HepG2 (cell line): Measurements from ENCODE around the gene CLPTM1. TPM values are rescaled to one million over a fixed set of nuclear protein-coding genes. Genes with fewer than 3 reads are reported as not detected.

Source experiments
- ELF4 ChIP-seq: sonication (generic); formaldehyde crosslinking; IDR thresholded peaks from 2 replicates; pipeline ENCODE4 v1.5.0; 2020; ENCODE audit warnings: missing genetic modification reagents, mild to moderate bottlenecking, moderate library complexity, borderline replicate concordance
- NR2C2 ChIP-seq: sonication (generic); formaldehyde crosslinking; IDR thresholded peaks from 2 replicates; pipeline ENCODE4 v1.4.0; 2020; ENCODE audit warnings: missing genetic modification reagents, mild to moderate bottlenecking, moderate library complexity, borderline replicate concordance
- ZNF136 ChIP-seq: sonication (generic); formaldehyde crosslinking; IDR thresholded peaks from 2 replicates; pipeline ENCODE4 v1.8.1; 2022; ENCODE audit warnings: low read depth, mild to moderate bottlenecking, moderate library complexity, missing genetic modification reagents
- polyA plus RNA-seq, 8 experiments: library from polyadenylated mRNA; depleted of rRNA in 3 of 8; stranded (reverse) in 7 of 8; unstranded in 1 of 8; fragments of >200 nt; fragmentation: Illumina TruSeq in 4 of 8; extraction: Trizol in 4 of 8; gene quantifications; 2 replicates each; pipeline versions ENCODE4 v1.2.1 to v1.2.3, GENCODE V29; 2011 to 2016; ENCODE audit warnings: low read depth in 4 of 8, missing spikeins in 1 of 8, mixed read lengths in 1 of 8; ENCODE audit not compliant: insufficient read depth in 1 of 8
- total RNA-seq, 5 experiments: library from RNA; depleted of rRNA; stranded (reverse); fragments of >200 nt; fragmentation: Illumina TruSeq; extraction: Trizol; gene quantifications; 2 replicates each; pipeline ENCODE4 v1.2.3, GENCODE V29; 2016; ENCODE audit warnings: low read depth in 1 of 5
- TF ChIP-seq, protein P1 (sequence below), 2 experiments: fragments of 450-650 bp in 1 of 2; sonication (generic) in 1 of 2; formaldehyde crosslinking in 1 of 2; IDR thresholded peaks; 2 replicates each; pipeline versions ENCODE4 v1.6.1 to v1.8.0; 2016 to 2022; ENCODE audit warnings: antibody characterized with exemption in 1 of 2, mild to moderate bottlenecking in 1 of 2, missing genetic modification reagents in 1 of 2
- TF ChIP-seq, protein P2 (sequence below): sonication (generic); formaldehyde crosslinking; IDR thresholded peaks from 2 replicates; pipeline ENCODE4 v1.4.0; 2020; ENCODE audit warnings: mild to moderate bottlenecking, missing genetic modification reagents
- TF ChIP-seq, protein P3 (sequence below): sonication (generic); formaldehyde crosslinking; IDR thresholded peaks from 2 replicates; pipeline ENCODE4 v1.8.1; 2023; ENCODE audit warnings: mild to moderate bottlenecking, inconsistent platforms, moderate library complexity, missing genetic modification reagents, borderline replicate concordance
- TF ChIP-seq, protein P4 (sequence below): conservative IDR thresholded peaks from 2 replicates; pipeline ENCODE4 v1.6.1; 2018; ENCODE audit warnings: missing genetic modification reagents

Gene CLPTM1
- total and polyA plus RNA-seq, 2 of the 13 experiments (the other 11 are each of a cell fraction or from before 2014, with no cell fraction given), result 34.9 to 42.8 TPM

DNA sequence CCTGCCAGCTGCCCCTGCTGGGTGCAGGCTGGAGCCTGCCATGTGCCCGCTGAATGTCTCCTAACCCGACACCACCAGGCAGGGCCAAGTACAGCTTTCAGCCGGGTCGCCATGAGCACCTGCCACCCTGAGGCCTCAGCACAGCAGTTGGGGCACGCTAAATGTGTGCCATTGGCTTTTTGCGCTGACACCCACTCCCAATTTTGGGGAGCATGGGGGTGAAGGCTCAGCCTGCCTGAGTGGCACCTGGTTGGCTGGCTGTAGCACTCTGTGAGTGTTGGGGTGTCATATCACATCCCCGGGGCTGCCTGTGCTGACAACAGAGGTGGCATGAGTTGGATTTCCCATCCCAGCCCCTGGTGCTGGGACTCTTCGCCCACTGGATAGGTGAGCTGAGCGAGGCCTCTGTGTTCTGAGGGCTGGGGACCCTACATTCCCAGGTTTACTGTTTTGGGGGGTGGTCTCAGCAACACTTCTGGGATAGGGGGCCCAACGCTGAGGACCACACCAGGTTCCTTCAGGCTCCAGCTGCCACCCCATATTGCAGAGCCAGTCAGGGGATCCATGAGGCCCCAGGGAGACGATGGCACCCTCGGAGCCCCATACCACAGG, 38.9 kb downstream of the CLPTM1 start (continued):
- TF ChIP-seq, protein P1, sequence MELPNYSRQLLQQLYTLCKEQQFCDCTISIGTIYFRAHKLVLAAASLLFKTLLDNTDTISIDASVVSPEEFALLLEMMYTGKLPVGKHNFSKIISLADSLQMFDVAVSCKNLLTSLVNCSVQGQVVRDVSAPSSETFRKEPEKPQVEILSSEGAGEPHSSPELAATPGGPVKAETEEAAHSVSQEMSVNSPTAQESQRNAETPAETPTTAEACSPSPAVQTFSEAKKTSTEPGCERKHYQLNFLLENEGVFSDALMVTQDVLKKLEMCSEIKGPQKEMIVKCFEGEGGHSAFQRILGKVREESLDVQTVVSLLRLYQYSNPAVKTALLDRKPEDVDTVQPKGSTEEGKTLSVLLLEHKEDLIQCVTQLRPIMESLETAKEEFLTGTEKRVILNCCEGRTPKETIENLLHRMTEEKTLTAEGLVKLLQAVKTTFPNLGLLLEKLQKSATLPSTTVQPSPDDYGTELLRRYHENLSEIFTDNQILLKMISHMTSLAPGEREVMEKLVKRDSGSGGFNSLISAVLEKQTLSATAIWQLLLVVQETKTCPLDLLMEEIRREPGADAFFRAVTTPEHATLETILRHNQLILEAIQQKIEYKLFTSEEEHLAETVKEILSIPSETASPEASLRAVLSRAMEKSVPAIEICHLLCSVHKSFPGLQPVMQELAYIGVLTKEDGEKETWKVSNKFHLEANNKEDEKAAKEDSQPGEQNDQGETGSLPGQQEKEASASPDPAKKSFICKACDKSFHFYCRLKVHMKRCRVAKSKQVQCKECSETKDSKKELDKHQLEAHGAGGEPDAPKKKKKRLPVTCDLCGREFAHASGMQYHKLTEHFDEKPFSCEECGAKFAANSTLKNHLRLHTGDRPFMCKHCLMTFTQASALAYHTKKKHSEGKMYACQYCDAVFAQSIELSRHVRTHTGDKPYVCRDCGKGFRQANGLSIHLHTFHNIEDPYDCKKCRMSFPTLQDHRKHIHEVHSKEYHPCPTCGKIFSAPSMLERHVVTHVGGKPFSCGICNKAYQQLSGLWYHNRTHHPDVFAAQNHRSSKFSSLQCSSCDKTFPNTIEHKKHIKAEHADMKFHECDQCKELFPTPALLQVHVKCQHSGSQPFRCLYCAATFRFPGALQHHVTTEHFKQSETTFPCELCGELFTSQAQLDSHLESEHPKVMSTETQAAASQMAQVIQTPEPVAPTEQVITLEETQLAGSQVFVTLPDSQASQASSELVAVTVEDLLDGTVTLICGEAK (IDR thresholded peaks at IDR 0.05), result no peak
- TF ChIP-seq, protein P1 (CRISPR knock-in tag; IDR thresholded peaks at IDR 0.05), result no peak
- TF ChIP-seq, protein P2, sequence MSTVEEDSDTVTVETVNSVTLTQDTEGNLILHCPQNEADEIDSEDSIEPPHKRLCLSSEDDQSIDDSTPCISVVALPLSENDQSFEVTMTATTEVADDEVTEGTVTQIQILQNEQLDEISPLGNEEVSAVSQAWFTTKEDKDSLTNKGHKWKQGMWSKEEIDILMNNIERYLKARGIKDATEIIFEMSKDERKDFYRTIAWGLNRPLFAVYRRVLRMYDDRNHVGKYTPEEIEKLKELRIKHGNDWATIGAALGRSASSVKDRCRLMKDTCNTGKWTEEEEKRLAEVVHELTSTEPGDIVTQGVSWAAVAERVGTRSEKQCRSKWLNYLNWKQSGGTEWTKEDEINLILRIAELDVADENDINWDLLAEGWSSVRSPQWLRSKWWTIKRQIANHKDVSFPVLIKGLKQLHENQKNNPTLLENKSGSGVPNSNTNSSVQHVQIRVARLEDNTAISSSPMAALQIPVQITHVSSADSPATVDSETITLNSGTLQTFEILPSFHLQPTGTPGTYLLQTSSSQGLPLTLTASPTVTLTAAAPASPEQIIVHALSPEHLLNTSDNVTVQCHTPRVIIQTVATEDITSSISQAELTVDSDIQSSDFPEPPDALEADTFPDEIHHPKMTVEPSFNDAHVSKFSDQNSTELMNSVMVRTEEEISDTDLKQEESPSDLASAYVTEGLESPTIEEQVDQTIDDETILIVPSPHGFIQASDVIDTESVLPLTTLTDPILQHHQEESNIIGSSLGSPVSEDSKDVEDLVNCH (CRISPR knock-in tag), result no peak
- TF ChIP-seq ZNF136 (CRISPR knock-in tag) (no peak), ELF4 (no peak), NR2C2 (CRISPR knock-in tag) (no peak)
- TF ChIP-seq, protein P3, sequence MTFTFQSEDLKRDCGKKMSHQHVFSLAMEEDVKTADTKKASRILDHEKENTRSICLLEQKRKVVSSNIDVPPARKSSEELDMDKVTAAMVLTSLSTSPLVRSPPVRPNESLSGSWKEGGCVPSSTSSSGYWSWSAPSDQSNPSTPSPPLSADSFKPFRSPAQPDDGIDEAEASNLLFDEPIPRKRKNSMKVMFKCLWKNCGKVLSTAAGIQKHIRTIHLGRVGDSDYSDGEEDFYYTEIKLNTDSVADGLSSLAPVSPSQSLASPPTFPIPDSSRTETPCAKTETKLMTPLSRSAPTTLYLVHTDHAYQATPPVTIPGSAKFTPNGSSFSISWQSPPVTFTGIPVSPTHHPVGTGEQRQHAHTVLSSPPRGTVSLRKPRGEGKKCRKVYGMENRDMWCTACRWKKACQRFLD (CRISPR knock-in tag), result no peak
- TF ChIP-seq, protein P4, sequence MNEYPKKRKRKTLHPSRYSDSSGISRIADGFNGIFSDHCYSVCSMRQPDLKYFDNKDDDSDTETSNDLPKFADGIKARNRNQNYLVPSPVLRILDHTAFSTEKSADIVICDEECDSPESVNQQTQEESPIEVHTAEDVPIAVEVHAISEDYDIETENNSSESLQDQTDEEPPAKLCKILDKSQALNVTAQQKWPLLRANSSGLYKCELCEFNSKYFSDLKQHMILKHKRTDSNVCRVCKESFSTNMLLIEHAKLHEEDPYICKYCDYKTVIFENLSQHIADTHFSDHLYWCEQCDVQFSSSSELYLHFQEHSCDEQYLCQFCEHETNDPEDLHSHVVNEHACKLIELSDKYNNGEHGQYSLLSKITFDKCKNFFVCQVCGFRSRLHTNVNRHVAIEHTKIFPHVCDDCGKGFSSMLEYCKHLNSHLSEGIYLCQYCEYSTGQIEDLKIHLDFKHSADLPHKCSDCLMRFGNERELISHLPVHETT, result no peak
- TF ChIP-seq, all 625 proteins: peak for 4
